HEK293 (cell line): ENCODE data around the gene TOMM40L.

Experiments
- BCL11B ChIP-seq: fragments of 450-650 bp; formaldehyde crosslinking; IDR thresholded peaks from 2 replicates; pipeline ENCODE4 v1.5.1; 2016; ENCODE audit warnings: low read depth, missing biosample characterization, missing genetic modification characterization
- CTCF ChIP-seq: fragments of 450-650 bp; formaldehyde crosslinking; IDR thresholded peaks from 2 replicates; pipeline ENCODE4 v1.5.1; 2016; ENCODE audit warnings: missing biosample characterization, missing genetic modification characterization
- FEZF1 ChIP-seq: fragments of 450-650 bp; formaldehyde crosslinking; IDR thresholded peaks from 2 replicates; pipeline ENCODE4 v1.5.1; 2016; ENCODE audit warnings: missing biosample characterization, missing genetic modification characterization
- KLF16 ChIP-seq: fragments of 450-650 bp; formaldehyde crosslinking; IDR thresholded peaks from 2 replicates; pipeline ENCODE4 v1.5.1; 2017; ENCODE audit warnings: missing biosample characterization, missing genetic modification characterization
- OSR2 ChIP-seq: fragments of 450-650 bp; formaldehyde crosslinking; IDR thresholded peaks from 2 replicates; pipeline ENCODE4 v1.5.1; 2016; ENCODE audit warnings: missing biosample characterization, missing genetic modification characterization
- SCRT1 ChIP-seq: fragments of 450-650 bp; formaldehyde crosslinking; IDR thresholded peaks from 2 replicates; pipeline ENCODE4 v1.5.1; 2016; ENCODE audit warnings: missing biosample characterization, missing genetic modification characterization, borderline replicate concordance
- TRIM28 ChIP-seq: IDR thresholded peaks from 2 replicates; pipeline ENCODE4 v1.6.1; 2011; ENCODE audit warnings: low read length, control low read depth, borderline replicate concordance
- WT1 ChIP-seq: fragments of 450-650 bp; formaldehyde crosslinking; IDR thresholded peaks from 2 replicates; pipeline ENCODE4 v1.5.1; 2016; ENCODE audit warnings: missing biosample characterization, missing genetic modification characterization
- ZBTB17 ChIP-seq: fragments of 450-650 bp; formaldehyde crosslinking; IDR thresholded peaks from 2 replicates; pipeline ENCODE4 v1.5.1; 2016; ENCODE audit warnings: missing biosample characterization, missing genetic modification characterization
- ZBTB20 ChIP-seq: fragments of 450-650 bp; formaldehyde crosslinking; IDR thresholded peaks from 2 replicates; pipeline ENCODE4 v1.5.1; 2016; ENCODE audit warnings: missing biosample characterization, missing genetic modification characterization
- ZBTB21 ChIP-seq: fragments of 450-650 bp; formaldehyde crosslinking; IDR thresholded peaks from 2 replicates; pipeline ENCODE4 v1.5.1; 2017; ENCODE audit warnings: missing biosample characterization, missing genetic modification characterization
- ZBTB7A ChIP-seq: fragments of 450-650 bp; formaldehyde crosslinking; IDR thresholded peaks from 2 replicates; pipeline ENCODE4 v1.5.1; 2016; ENCODE audit warnings: low read depth, missing biosample characterization, missing genetic modification characterization
- ZFHX2 ChIP-seq: fragments of 450-650 bp; formaldehyde crosslinking; conservative IDR thresholded peaks from 2 replicates; pipeline ENCODE4 v1.5.1; 2016; ENCODE audit warnings: missing biosample characterization, missing genetic modification characterization
- ZNF114 ChIP-seq: fragments of 450-650 bp; formaldehyde crosslinking; IDR thresholded peaks from 2 replicates; pipeline ENCODE4 v1.5.0; 2017; ENCODE audit warnings: missing biosample characterization, missing genetic modification characterization
- ZNF169 ChIP-seq: fragments of 450-650 bp; formaldehyde crosslinking; IDR thresholded peaks from 2 replicates; pipeline ENCODE4 v1.5.1; 2016; ENCODE audit warnings: missing biosample characterization, missing genetic modification characterization
- ZNF223 ChIP-seq: fragments of 450-650 bp; formaldehyde crosslinking; IDR thresholded peaks from 2 replicates; pipeline ENCODE4 v1.5.1; 2016; ENCODE audit warnings: missing biosample characterization, missing genetic modification characterization
- ZNF391 ChIP-seq: fragments of 450-650 bp; formaldehyde crosslinking; IDR thresholded peaks from 2 replicates; pipeline ENCODE4 v1.5.1; 2016; ENCODE audit warnings: low read depth, missing biosample characterization, missing genetic modification characterization, borderline replicate concordance
- ZNF394 ChIP-seq: fragments of 450-650 bp; formaldehyde crosslinking; IDR thresholded peaks from 2 replicates; pipeline ENCODE4 v1.5.1; 2016; ENCODE audit warnings: missing biosample characterization, missing genetic modification characterization, mild to moderate bottlenecking, moderate library complexity, borderline replicate concordance
- ZNF488 ChIP-seq: fragments of 450-650 bp; formaldehyde crosslinking; IDR thresholded peaks from 2 replicates; pipeline ENCODE4 v1.5.1; 2016; ENCODE audit warnings: missing biosample characterization, missing genetic modification characterization
- ZNF501 ChIP-seq: fragments of 450-650 bp; formaldehyde crosslinking; IDR thresholded peaks from 2 replicates; pipeline ENCODE4 v1.5.1; 2016; ENCODE audit warnings: missing biosample characterization, missing genetic modification characterization
- ZNF558 ChIP-seq: fragments of 450-650 bp; formaldehyde crosslinking; IDR thresholded peaks from 2 replicates; pipeline ENCODE4 v1.5.1; 2016; ENCODE audit warnings: missing biosample characterization, missing genetic modification characterization
- ZNF626 ChIP-seq: fragments of 450-650 bp; sonication (Bioruptor Pico); formaldehyde crosslinking; IDR thresholded peaks from 2 replicates; pipeline ENCODE4 v1.5.1; 2018; ENCODE audit warnings: missing biosample characterization, missing genetic modification characterization, inconsistent platforms
- ZNF629 ChIP-seq: fragments of 450-650 bp; formaldehyde crosslinking; IDR thresholded peaks from 2 replicates; pipeline ENCODE4 v1.5.1; 2017; ENCODE audit warnings: missing biosample characterization, missing genetic modification characterization
- ZNF645 ChIP-seq: fragments of 450-650 bp; formaldehyde crosslinking; IDR thresholded peaks from 2 replicates; pipeline ENCODE4; 2016; ENCODE audit warnings: missing biosample characterization, missing genetic modification characterization
- ZNF670 ChIP-seq: fragments of 450-650 bp; formaldehyde crosslinking; IDR thresholded peaks from 2 replicates; pipeline ENCODE4 v1.5.1; 2016; ENCODE audit warnings: missing biosample characterization, missing genetic modification characterization, low read depth
- ZNF692 ChIP-seq: fragments of 450-650 bp; formaldehyde crosslinking; IDR thresholded peaks from 2 replicates; pipeline ENCODE4 v1.5.1; 2016; ENCODE audit warnings: missing biosample characterization, missing genetic modification characterization
- ZNF707 ChIP-seq: fragments of 450-650 bp; formaldehyde crosslinking; IDR thresholded peaks from 2 replicates; pipeline ENCODE4 v1.5.1; 2016; ENCODE audit warnings: missing biosample characterization, missing genetic modification characterization
- ZNF843 ChIP-seq: fragments of 450-650 bp; formaldehyde crosslinking; IDR thresholded peaks from 2 replicates; pipeline ENCODE4 v1.5.1; 2016; ENCODE audit warnings: missing biosample characterization, missing genetic modification characterization
- ZSCAN18 ChIP-seq: fragments of 450-650 bp; formaldehyde crosslinking; IDR thresholded peaks from 2 replicates; pipeline ENCODE4 v1.5.1; 2016; ENCODE audit warnings: missing biosample characterization, missing genetic modification characterization
- ZSCAN23 ChIP-seq: fragments of 450-650 bp; formaldehyde crosslinking; IDR thresholded peaks from 2 replicates; pipeline ENCODE4 v1.5.1; 2016; ENCODE audit warnings: missing biosample characterization, missing genetic modification characterization
- ZSCAN30 ChIP-seq: fragments of 450-650 bp; IDR thresholded peaks from 2 replicates; pipeline ENCODE4 v1.5.1; 2018; ENCODE audit warnings: missing biosample characterization, mild to moderate bottlenecking, missing genetic modification characterization, moderate library complexity
- ZSCAN4 ChIP-seq: fragments of 450-650 bp; formaldehyde crosslinking; IDR thresholded peaks from 2 replicates; pipeline ENCODE4 v1.5.1; 2017; ENCODE audit warnings: missing biosample characterization, missing genetic modification characterization
- ZXDB ChIP-seq: fragments of 450-650 bp; formaldehyde crosslinking; IDR thresholded peaks from 2 replicates; pipeline ENCODE4 v1.5.1; 2016; ENCODE audit warnings: missing biosample characterization, missing genetic modification characterization

The TOMM40L gene

GRCh38 chr1:161225534-161226319 lies at the start of gene TOMM40L (continued):
- TF ChIP-seq ZBTB7A (tag by site-specific recombination) (peak; percentile 51; the same call in 1 of the 2 replicates), ZSCAN4 (0 out of 2 replicates have a peak, but pooled peaks have one; percentile 29), ZNF626 (no peak), ZNF843 (no peak), KLF16 (tag by site-specific recombination) (peak; percentile 82; the same call in 1 of the 2 replicates), ZNF488 (no peak), ZBTB17 (tag by site-specific recombination) (peak; percentile 93), ZNF223 (tag by site-specific recombination) (no peak), ZBTB21 (tag by site-specific recombination) (peak; percentile 43; the same call in 1 of the 2 replicates), ZNF394 (peak; percentile 6), ZSCAN18 (tag by site-specific recombination) (peak; percentile 62; the same call in 1 of the 2 replicates), ZFHX2 (tag by site-specific recombination) (0 out of 2 replicates have a peak, but pooled peaks have one; percentile 20), ZBTB20 (peak; percentile 68), CTCF (tag by site-specific recombination) (peak; percentile 74), ZNF501 (tag by site-specific recombination) (0 out of 2 replicates have a peak, but pooled peaks have one; percentile 72), ZNF645 (tag by site-specific recombination) (no peak), ZNF169 (tag by site-specific recombination) (no peak), OSR2 (no peak), ZNF114 (tag by site-specific recombination) (no peak), ZNF558 (0 out of 2 replicates have a peak, but pooled peaks have one; percentile 46), FEZF1 (no peak), ZNF707 (tag by site-specific recombination) (no peak), BCL11B (tag by site-specific recombination) (peak; percentile 72; the same call in 1 of the 2 replicates), ZXDB (tag by site-specific recombination) (peak; percentile 85), ZNF670 (tag by site-specific recombination) (no peak), ZNF692 (tag by site-specific recombination) (peak; percentile 31; the same call in 1 of the 2 replicates), WT1 (tag by site-specific recombination) (no peak), ZNF629 (tag by site-specific recombination) (peak; percentile 63), SCRT1 (tag by site-specific recombination) (no peak), ZSCAN23 (tag by site-specific recombination) (0 out of 2 replicates have a peak, but pooled peaks have one; percentile 54), ZSCAN30 (peak; percentile 10; the same call in 1 of the 2 replicates), ZNF391 (tag by site-specific recombination) (peak; percentile 24; the same call in 1 of the 2 replicates), TRIM28 (peak; percentile 81; the same call in 1 of the 2 replicates)
